Lung microvascular endothelial cell (primary cell): ENCODE data around the gene SACM1L. TPM values are rescaled to one million over a fixed set of nuclear protein-coding genes. Genes with fewer than 3 reads are reported as not detected.

ENCODE experiments used
- DNase-seq, 2 donors: peaks; one replicate each; pipeline versions ENCODE4 v3.0.0 to v3.0.0-alpha.2; 2010; ENCODE audit warnings: low read depth in 2 of 2
- total RNA-seq: library from RNA; depleted of rRNA; stranded (reverse); fragments of >200 nt; gene quantifications from 2 replicates; pipeline ENCODE4 v1.2.1, GENCODE V29; 2014

SACM1L gene
- total RNA-seq, 1 donor from 2014 or later, result 35.7 TPM

DNA sequence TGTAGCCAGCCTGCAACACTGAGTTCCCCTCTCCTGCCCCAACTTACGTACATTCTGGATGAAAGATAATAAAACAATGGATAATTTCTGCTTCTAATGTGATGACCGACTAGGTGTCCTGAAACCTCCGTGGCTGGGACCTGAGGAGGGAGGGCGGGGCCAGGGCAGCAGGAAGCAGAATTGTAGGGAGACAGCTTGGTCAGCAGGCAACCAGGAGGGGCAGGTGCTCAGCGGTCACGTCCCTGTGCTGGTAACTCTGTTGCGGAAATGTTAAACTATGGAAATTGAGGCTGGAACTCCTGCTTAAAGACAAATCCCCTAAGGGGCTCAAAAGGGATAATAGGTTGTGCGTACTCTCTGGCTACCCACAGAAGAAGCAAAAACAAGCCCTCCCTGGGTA, 76.8 kb downstream of the SACM1L start:
- no peak for DNase-seq

DNA sequence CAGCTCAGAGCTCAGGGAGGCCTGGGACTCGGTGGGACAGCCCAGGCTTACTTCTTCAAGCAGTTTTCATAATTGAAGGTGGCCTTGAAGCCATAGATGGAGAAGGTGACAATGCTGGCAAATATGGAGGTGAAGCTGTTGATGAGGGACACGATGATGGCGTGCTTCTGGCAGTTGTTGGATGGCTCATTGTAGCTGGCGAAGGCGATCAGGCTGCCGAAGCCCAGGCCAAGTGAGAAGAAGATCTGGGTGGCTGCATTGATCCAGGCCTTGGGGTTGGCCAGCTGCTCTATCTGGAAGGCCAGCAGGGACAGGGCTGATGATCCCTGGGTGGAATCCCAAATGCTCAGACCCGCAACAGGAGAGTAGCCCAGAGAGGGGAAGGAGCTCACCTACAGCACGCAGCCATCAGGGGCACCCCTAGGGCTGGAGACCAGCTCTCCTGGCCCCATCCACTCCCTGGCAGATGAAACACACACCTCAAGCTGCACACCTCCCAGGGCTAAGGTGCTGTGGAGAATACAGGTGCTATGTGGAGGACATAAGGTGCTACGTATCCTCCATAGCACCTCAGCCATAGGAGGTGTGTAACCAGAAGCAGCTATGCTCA, 82.1 kb downstream of the SACM1L start:
- DNase-seq, result no peak

GRCh38 chr3:45771831-45772230, 82.6 kb downstream of the SACM1L start:
- DNase-seq, result no peak

DNA sequence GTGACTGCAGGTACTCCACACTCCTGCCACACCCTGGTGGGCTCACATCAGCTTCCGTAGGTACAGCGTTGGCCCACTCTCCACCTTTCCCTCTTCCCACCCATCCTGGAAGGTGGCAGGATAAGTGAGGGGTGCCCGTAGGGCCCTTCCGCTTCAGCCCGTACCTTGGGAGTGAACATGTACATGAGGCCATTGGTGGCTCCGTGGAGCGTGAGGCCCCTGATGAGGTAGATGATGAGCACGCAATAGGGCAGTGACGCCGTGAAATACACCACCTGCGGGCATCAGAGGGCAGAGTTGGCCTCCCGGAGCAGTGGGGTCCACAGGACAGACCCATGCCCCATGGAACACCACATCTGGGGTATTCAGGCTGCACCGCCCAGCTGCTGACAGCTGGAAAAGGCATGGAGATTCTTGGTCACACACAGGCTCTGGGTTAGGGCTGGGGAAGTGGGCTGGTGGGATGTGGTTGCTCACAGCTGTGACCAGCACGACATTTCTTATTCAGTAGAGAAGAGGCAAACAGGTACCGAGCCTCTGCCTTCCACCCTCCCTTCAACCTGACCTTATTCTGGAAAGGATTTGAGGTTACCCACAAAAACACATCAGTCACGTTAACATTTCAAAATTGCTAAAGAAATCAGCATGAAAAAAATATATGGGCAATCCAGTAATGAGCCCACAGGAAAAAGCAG, 83.3 kb downstream of the SACM1L start:
- no peak for DNase-seq

DNA sequence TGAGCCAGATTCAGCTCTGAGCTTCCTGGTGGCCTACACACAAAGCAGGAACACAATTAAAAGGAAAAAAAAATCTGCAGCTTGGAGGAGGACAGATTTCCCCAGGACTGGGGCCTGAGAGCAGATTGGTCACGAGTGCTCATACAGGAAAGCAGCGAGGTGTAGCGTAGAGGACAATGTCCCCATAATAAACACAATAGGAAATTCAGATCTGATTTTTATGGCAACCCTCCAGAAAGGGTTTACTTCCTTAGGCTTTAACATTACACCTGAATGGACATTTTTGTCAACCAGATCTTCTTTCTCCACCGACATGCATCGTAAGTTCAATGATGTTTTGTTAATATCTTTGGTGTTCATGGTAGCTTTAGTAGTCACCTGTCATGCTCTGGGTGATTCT, 83.9 kb downstream of the SACM1L start:
- DNase-seq, result peak in 1 of 2 donors; percentile 61

DNA sequence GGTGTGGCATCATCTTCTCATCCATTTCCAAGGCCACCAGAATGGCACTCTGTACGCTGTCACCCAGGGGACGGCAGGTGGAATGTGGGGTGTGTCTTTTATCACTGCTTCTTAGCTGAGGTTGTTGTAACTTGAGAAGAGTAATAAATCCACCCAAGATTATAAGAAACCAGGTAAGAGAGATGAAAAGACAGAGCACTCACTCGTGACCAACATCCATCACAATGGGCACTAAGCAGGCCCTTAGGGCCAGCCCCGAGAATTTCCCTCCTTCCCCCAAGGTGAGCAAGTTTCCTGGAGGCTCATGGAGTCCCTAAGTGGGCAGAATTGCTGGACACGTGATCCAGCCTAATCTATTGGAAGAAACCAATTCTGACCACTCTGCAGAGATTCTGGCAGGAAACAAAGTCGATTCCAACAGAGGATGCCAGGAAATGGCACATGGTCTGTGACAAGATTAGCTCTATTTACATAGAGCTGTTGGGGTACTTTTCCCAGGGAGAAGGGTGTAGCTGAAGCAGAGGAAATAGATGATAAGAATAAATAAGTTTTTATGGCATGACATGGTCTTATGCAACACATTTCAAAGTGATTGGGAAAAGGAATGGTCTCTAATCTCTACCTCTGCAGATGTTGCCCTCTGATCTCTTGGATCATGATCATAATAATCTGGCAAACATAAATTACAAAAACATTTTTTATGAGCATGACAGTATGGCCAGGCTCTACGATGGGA, 84.7 kb downstream of the SACM1L start:
- peak in 1 of 2 donors; percentile 67 for DNase-seq

GRCh38 chr3:45774581-45775521, 85.7 kb downstream of the SACM1L start:
- no peak for DNase-seq

DNA sequence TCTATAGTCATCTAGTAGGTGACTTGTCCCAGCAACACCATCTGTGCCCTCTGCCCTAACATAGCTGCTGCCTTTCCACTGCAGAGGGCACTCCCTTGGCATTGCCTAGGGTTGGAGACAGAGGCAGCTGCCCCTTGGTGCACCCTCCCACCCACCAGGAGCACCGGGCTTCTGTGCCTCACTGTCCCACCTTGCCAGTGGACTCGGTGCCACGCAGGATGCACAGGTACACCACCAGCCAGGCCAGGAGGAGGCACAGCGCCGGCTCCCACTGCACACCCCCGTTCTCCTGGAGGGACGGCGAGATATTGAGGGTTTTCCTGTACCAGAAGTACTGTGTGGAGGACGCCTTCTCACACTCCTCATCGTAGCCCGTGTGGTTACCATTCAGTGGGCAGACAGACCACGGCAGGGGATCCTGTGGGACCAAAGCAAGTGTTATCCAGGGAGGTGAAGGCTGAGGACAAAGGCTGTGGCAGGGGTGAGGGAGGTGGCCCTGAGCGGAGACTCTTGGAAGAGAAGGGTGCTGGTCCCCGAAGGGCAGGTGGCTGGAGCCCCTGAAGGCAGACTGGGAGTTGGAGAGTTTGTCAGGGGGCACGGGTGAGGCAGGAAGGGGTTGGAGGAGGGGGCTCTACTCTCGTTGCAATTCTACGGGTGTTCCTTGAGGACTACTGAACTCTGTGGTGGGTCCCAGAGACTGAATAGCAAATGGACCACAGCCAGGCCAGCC, 86.5 kb downstream of the SACM1L start:
- DNase-seq, result no peak

DNA sequence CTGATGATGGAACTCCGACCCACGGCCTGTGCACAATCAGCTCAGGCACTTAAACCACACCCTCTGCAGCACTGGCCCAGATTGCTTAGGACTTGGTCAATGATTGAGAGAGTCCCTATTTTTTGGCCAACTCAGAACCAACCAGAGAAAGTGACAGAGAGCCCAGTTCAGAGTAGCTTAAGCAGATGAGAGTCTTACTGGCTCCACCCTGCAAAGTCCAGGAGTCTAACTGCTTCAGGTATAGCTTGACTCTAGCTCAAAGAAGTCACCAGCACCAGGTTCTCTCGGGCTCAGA, 87.1 kb downstream of the SACM1L start:
- DNase-seq, result no peak

- DNase-seq, result no peak
Observed at GRCh38 chr3:45776611-45777010, 87.4 kb downstream of the SACM1L start.

DNA sequence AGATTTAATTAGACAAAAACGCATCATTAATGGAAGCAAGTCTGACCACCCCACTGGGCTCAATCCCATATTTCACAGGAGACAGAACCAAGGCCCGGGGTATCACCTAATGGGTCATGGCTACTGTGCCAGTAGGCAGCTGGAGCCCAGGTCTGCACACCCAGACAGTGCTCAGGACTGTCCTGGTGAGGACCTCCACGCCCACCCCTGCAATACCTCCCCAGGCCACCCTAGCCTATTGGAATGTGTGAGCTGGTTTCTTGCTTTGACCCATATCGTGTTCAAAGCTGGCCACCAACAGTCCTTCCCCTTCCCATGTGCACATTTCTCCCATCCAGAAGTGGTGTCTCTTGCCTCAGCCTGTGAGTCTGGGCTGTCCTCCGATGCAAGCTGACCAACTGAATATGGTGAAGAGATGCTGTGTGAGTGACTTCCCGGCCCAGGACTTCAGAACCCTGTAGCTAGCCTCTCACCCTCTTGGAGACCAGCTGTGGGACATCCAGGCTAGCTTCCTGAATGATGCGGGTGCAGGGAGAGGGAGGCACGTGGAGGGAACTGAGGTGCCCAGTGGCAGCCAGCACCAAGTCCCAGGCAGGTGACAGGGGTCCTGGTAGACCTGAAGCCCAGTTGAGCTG, 88.0 kb downstream of the SACM1L start:
- DNase-seq, result no peak

GRCh38 chr3:45777746-45778386, 88.7 kb downstream of the SACM1L start:
- DNase-seq, result no peak

- no peak for DNase-seq
Observed at GRCh38 chr3:45778761-45779201, 89.6 kb downstream of the SACM1L start.

GRCh38 chr3:45779746-45780735, 90.8 kb downstream of the SACM1L start:
- no peak for DNase-seq

- no peak for DNase-seq
Observed at GRCh38 chr3:45781271-45781670, 92.1 kb downstream of the SACM1L start.

DNA sequence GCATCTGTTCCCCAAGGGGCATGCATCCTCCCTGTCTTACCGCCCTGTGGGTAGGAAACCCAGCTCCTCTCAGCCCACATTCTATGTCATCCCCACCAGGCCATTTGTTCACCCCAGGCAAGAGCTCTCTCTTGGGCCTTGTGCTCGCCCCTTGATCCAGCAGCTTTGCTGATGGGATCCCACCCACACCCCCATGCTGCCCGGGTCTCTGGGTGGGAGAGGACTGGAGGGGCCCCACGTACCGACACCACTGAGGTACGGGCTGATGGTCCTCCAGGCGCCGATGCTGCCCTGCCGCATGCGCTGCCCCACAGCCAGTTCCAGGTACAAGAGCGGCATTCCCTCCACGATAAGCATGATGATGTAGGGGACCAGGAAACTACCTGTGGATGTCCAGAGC, 92.6 kb downstream of the SACM1L start:
- DNase-seq, result no peak

GRCh38 chr3:45782381-45782780, 93.2 kb downstream of the SACM1L start:
- no peak for DNase-seq

DNA sequence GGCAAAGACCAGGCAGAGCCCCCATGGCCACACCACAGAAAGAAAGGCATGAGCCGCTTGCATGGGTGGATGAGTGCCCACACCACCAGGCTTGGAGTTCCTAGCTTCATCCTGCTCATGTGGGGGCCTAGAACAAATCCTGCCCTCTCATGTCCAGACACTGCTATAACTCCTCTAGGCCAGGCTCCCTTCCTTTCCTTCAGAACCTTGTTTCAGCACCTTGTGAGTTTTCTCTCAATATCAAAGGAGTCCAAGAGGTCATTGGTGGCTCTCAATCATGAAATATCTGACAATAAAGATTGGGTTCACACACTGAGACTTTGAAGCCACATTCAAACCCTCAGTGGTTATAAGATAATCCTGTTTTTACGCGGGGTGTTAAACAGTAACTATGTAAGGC, 94.5 kb downstream of the SACM1L start:
- no peak for DNase-seq

DNA sequence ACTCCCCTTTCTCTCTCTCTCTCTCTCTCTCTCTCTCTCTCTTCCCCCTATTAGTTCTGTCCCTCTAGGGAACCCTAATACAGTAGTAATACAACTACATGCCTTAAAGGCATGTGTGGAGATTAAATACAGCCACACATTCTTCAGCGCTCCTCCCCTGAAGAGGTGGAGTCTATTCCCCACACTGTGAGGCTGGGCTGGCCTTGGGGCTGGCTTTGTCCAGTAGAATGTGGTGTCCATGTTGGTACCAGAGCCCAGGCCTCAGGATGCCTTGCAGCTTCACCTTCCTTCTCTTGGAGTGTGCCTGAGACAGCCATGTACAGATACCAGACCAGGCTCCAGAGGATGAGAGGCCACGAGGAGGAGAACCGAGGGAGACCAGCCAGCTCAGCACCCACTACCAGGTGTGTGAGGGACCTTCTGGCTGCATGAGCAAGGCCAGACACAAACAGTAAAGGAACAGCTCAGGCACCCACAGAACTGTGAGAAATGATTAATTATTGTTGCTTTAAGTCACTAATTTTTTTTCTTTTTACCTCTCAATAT, 96.5 kb downstream of the SACM1L start:
- no peak for DNase-seq
